GM12865 (cell line): ENCODE measurements around the gene ACAA2.

Experiments
- DNase-seq: peaks from one replicate; pipeline ENCODE4 v3.0.0; 2010; ENCODE audit warnings: low read depth
- H3K4me3 ChIP-seq: 2 replicates; pipeline ENCODE4 v1.5.1; 2011; ENCODE audit warnings: mild to moderate bottlenecking, low read depth, low read length, control low read depth
- TF ChIP-seq, protein P1 (sequence below): IDR thresholded peaks from 2 replicates; pipeline ENCODE4 v1.5.1; 2011; ENCODE audit warnings: low read length, control low read depth, low read depth, inconsistent platforms; ENCODE audit not compliant: insufficient read depth; ENCODE audit errors: missing control alignments

ACAA2 gene

GRCh38 chr18:49738721-49739120 lies 74.6 kb downstream of the ACAA2 start:
- no peak overlapping the region for H3K4me3 ChIP-seq
- TF ChIP-seq, protein P1, sequence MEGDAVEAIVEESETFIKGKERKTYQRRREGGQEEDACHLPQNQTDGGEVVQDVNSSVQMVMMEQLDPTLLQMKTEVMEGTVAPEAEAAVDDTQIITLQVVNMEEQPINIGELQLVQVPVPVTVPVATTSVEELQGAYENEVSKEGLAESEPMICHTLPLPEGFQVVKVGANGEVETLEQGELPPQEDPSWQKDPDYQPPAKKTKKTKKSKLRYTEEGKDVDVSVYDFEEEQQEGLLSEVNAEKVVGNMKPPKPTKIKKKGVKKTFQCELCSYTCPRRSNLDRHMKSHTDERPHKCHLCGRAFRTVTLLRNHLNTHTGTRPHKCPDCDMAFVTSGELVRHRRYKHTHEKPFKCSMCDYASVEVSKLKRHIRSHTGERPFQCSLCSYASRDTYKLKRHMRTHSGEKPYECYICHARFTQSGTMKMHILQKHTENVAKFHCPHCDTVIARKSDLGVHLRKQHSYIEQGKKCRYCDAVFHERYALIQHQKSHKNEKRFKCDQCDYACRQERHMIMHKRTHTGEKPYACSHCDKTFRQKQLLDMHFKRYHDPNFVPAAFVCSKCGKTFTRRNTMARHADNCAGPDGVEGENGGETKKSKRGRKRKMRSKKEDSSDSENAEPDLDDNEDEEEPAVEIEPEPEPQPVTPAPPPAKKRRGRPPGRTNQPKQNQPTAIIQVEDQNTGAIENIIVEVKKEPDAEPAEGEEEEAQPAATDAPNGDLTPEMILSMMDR: no peak
- DNase-seq: no peak

GRCh38 chr18:49734836-49735235 lies 78.5 kb downstream of the ACAA2 start:
- DNase-seq: no peak
- TF ChIP-seq, protein P1: no peak
- no peak overlapping the region for H3K4me3 ChIP-seq

GRCh38 chr18:49733896-49734585 lies 79.3 kb downstream of the ACAA2 start:
- no peak overlapping the region for H3K4me3 ChIP-seq
- TF ChIP-seq, protein P1: no peak
- DNase-seq: no peak

DNA sequence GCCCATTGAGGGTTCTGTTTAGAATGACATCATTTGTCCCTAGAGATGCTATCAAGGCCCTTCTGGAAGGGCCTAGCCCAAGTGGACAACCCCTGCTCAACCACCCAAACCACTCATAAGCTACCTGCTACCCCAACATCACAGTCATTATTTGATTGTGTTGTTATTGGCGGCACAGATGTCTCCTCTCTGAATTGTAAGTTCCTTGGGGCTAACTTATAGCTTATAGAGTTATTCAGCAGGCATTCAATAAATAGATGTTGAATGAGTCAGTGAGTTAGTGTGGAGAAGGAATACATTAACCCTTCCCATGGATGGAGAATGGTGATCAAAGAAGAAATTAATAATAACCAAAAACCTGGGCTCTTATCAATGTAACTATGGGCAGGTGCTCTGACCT lies 80.0 kb downstream of the ACAA2 start:
- TF ChIP-seq, protein P1: no peak
- no peak for DNase-seq
- no peak overlapping the region for H3K4me3 ChIP-seq
